Activated naive CD4-positive, alpha-beta T cell treated with anti-CD3 and anti-CD28 coated beads, Interleukin-2, amount 50 U/mL, for 24 hours (primary cell): ENCODE results near the gene LETMD1.
A peak's percentile ranks its signal among the peaks of the same experiment; 100 is the strongest.
"Not testable (repeated sequence)": the region's sequence is repeated elsewhere in the genome, so short reads cannot be mapped to it uniquely, and the experiment has no call there.

Source experiments
- H3K27ac Mint-ChIP-seq: one replicate; pipeline ENCODE4 v1.8.0; 2021; ENCODE audit warnings: mild to moderate bottlenecking, mixed read lengths
- H3K27me3 Mint-ChIP-seq: one replicate; pipeline ENCODE4 v1.8.0; 2021; ENCODE audit warnings: mixed read lengths
- H3K36me3 Mint-ChIP-seq: one replicate; pipeline ENCODE4 v1.8.0; 2021; ENCODE audit warnings: mixed read lengths
- H3K4me1 Mint-ChIP-seq: one replicate; pipeline ENCODE4 v1.8.0; 2021; ENCODE audit warnings: mixed read lengths
- H3K4me3 Mint-ChIP-seq: one replicate; pipeline ENCODE4 v1.8.0; 2021; ENCODE audit warnings: mild to moderate bottlenecking, mixed read lengths
- H3K9me3 Mint-ChIP-seq: one replicate; pipeline ENCODE4 v1.8.0; 2021; ENCODE audit warnings: mixed read lengths

The LETMD1 gene

GRCh38 chr12:51051787-51052186 lies 3.7 kb downstream of the LETMD1 start:
- Mint-ChIP-seq H3K27me3 (no peaks in the 10 kb centered on the region), H3K27ac (peak overlapping the region; percentile 67), H3K4me3 (no peak overlapping the region), H3K9me3 (no peaks in the 10 kb centered on the region), H3K36me3 (peaks cover 13% of the 10 kb centered on the region), H3K4me1 (peaks cover 33% of the 10 kb centered on the region)

DNA sequence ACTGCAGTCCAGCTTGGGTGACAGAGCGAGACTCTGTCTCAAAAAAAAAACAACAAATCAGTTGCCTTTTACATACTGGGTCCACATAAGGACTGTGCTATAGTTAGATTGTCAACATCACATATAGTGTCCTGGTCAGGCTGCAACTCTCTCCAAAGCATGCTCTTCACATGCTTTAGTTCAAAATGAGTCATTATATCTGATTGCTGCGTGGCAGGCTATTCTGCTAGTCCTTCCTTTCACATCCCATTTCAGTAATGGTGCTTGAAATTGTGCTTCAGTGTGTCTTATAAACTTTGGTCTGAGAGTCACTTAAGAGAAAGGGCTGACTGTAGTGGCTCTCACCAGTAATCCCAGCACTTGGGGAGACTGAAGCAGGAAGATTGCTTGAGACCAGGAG lies 6.9 kb downstream of the LETMD1 start:
- Mint-ChIP-seq H3K9me3 (no peaks in the 10 kb centered on the region), H3K4me3 (no peak overlapping the region), H3K36me3 (peaks cover 16% of the 10 kb centered on the region), H3K4me1 (peaks cover 6% of the 10 kb centered on the region), H3K27me3 (no peaks in the 10 kb centered on the region), H3K27ac (no peak overlapping the region)

DNA sequence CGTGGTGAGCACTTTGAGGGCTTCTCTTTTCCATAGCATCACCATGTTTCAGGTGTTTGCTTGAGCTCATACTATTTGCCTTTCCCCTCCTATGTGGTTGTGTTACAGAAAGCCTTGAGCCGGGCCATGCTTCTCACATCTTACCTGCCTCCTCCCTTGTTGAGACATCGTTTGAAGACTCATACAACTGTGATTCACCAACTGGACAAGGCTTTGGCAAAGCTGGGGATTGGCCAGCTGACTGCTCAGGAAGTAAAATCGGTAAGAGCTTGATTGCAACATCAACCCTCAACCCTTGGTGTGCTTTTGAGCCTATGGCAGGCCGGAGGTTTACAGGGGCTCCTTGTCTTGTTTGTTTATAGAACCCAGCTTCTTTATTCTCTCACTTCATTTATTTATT lies 8.1 kb downstream of the LETMD1 start:
- Mint-ChIP-seq H3K27ac (no peak overlapping the region), H3K4me1 (peaks cover 6% of the 10 kb centered on the region), H3K4me3 (no peak overlapping the region), H3K27me3 (no peaks in the 10 kb centered on the region), H3K9me3 (no peaks in the 10 kb centered on the region), H3K36me3 (peaks cover 16% of the 10 kb centered on the region)

DNA sequence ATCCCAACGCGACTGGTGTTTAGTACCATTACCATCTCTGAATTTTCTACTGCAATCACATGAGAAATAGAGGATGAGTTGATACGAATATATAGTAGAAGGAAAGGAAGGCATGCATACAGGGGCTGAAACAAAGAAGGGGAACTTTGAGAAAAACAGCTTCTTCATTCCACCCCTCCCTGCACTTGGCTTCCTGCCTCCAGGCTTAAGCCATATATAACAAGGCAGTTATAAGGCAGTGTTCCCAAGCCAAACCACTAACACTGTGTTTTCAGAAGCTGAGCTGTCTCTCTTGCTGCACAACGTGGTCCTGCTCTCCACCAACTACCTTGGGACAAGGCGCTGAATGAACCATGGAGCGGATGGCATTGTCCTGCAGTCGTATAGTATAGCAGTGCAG lies 11.0 kb downstream of the LETMD1 start:
- no peaks in the 10 kb centered on the region for H3K27me3 Mint-ChIP-seq
- H3K36me3 Mint-ChIP-seq: peaks cover 11% of the 10 kb centered on the region
- H3K4me1 Mint-ChIP-seq: no peaks in the 10 kb centered on the region
- no peak overlapping the region for H3K27ac Mint-ChIP-seq
- H3K9me3 Mint-ChIP-seq: no peaks in the 10 kb centered on the region
- H3K4me3 Mint-ChIP-seq: no peak overlapping the region

DNA sequence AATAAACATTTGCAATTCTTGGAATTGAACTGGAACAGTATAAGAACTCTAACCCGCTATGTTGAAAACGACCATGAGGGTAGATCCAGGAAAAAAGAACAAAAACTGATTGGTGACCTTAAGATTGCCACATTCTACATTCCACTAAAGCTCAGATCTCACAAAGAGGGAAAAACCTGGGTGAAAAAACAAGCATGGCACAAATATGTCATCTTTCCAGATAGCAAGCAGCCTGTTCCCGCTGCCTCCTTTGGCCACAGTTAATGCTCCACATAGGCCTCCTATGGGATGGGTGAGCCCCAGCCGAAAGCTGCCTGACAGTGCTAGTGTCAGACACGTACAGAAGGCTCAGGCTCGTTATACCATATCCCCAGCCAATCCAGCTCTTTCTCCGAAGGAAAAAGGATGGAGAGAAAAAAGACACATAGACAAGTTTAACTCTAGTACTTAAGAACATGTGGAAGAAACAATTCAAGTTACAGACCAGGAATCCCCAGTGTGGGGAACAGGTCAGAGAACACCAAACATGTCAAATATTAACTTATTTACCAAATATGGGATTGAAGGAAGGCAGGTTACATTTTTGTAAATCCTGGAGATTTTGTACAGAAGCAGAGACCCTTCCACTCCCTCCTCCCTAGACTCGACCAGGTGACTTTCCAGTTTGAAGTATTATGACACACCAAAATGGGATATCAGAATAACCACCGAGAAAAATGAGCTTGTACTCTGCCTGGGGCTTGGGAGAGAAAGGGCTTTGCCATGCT lies 14.7 kb downstream of the LETMD1 start:
- no peaks in the 10 kb centered on the region for H3K4me1 Mint-ChIP-seq
- H3K27ac Mint-ChIP-seq: peak overlapping the region; percentile 65
- no peak overlapping the region for H3K4me3 Mint-ChIP-seq
- H3K27me3 Mint-ChIP-seq: no peaks in the 10 kb centered on the region
- H3K36me3 Mint-ChIP-seq: peaks cover 4% of the 10 kb centered on the region
- no peaks in the 10 kb centered on the region for H3K9me3 Mint-ChIP-seq

GRCh38 chr12:51065530-51065929 lies 17.4 kb downstream of the LETMD1 start:
- Mint-ChIP-seq H3K9me3 (no peaks in the 10 kb centered on the region), H3K27me3 (no peaks in the 10 kb centered on the region), H3K4me3 (no peak overlapping the region), H3K36me3 (peaks cover 7% of the 10 kb centered on the region), H3K27ac (no peak overlapping the region), H3K4me1 (no peaks in the 10 kb centered on the region)

DNA sequence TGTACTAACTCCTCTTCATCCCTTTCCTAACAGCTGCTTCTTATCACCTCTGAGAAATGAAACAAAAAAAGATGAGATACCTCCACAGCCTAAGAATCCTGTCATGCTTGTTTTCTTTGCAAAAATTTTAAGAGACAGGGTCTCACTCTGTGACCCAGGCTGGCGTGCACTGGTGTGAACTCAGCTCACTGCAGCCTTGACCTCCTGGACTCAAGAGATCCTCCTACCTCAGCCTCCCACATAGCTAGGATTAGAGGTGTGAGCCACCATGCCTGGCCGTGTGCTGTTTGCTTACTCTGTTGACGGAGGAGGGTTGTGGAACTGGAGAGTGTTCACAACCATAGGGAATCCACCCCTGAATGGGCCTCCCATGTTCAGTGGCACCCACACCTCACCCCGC lies 19.1 kb downstream of the LETMD1 start:
- H3K27me3 Mint-ChIP-seq: no peaks in the 10 kb centered on the region
- no peaks in the 10 kb centered on the region for H3K4me1 Mint-ChIP-seq
- peaks cover 7% of the 10 kb centered on the region for H3K36me3 Mint-ChIP-seq
- no peak overlapping the region for H3K27ac Mint-ChIP-seq
- H3K4me3 Mint-ChIP-seq: no peak overlapping the region
- H3K9me3 Mint-ChIP-seq: no peaks in the 10 kb centered on the region

DNA sequence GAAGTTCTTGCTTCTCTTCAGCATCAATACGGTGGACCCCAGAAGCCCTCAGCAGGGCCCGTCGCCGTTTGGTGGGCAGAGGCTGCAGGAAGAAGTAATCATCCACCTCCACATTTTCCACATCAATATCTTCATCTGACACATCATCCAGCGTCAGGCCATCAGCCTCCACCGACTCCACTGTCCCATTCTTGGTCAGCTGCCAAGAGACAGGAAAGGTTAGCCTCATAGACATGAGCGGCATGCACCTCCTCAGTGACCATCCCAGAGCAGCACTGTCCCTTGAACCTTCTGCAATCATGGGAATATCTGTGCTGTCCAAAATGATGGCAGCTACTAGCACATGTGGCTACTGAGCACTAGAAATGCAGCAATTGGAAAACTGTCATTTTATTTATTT lies 19.6 kb downstream of the LETMD1 start:
- peaks cover 7% of the 10 kb centered on the region for H3K36me3 Mint-ChIP-seq
- H3K27ac Mint-ChIP-seq: no peak overlapping the region

GRCh38 chr12:51070004-51070403 lies 21.9 kb downstream of the LETMD1 start:
- Mint-ChIP-seq H3K4me3 (no peak overlapping the region), H3K4me1 (no peaks in the 10 kb centered on the region), H3K27me3 (no peaks in the 10 kb centered on the region), H3K36me3 (peaks cover 7% of the 10 kb centered on the region), H3K9me3 (no peaks in the 10 kb centered on the region), H3K27ac (no peak overlapping the region)

More for the DNA sequence above, 19.6 kb downstream of the LETMD1 start:
- H3K9me3 Mint-ChIP-seq: no peaks in the 10 kb centered on the region
- H3K27me3 Mint-ChIP-seq: no peaks in the 10 kb centered on the region
- H3K4me1 Mint-ChIP-seq: no peaks in the 10 kb centered on the region
- no peak overlapping the region for H3K4me3 Mint-ChIP-seq

GRCh38 chr12:51071663-51072062 lies 23.5 kb downstream of the LETMD1 start:
- H3K27ac Mint-ChIP-seq: no peak overlapping the region
- no peaks in the 10 kb centered on the region for H3K27me3 Mint-ChIP-seq
- peaks cover 7% of the 10 kb centered on the region for H3K36me3 Mint-ChIP-seq
- no peak overlapping the region for H3K4me3 Mint-ChIP-seq
- peaks cover 8% of the 10 kb centered on the region for H3K4me1 Mint-ChIP-seq
- no peaks in the 10 kb centered on the region for H3K9me3 Mint-ChIP-seq

DNA sequence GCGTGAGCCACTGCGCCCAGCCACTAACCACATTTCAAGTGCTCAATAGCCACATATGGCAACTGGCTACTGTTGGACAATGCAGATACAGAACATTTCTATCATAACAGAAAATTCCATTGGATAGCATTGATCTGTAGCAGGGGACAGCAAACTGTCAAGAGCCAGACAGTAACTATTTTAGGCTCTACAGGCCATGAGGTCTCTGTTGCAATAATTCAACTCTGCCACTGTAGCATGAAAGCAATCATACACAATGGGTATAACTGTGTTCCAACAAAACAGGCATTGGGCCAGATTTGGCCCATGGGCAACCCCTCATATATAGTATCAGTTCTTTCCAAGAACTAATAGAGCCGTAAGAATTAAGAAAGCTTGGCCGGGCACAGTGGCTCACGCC lies 27.3 kb downstream of the LETMD1 start:
- no peaks in the 10 kb centered on the region for H3K27me3 Mint-ChIP-seq
- no peaks in the 10 kb centered on the region for H3K9me3 Mint-ChIP-seq
- no peak overlapping the region for H3K4me3 Mint-ChIP-seq
- peaks cover 33% of the 10 kb centered on the region for H3K4me1 Mint-ChIP-seq
- no peak overlapping the region for H3K27ac Mint-ChIP-seq
- H3K36me3 Mint-ChIP-seq: no peaks in the 10 kb centered on the region

DNA sequence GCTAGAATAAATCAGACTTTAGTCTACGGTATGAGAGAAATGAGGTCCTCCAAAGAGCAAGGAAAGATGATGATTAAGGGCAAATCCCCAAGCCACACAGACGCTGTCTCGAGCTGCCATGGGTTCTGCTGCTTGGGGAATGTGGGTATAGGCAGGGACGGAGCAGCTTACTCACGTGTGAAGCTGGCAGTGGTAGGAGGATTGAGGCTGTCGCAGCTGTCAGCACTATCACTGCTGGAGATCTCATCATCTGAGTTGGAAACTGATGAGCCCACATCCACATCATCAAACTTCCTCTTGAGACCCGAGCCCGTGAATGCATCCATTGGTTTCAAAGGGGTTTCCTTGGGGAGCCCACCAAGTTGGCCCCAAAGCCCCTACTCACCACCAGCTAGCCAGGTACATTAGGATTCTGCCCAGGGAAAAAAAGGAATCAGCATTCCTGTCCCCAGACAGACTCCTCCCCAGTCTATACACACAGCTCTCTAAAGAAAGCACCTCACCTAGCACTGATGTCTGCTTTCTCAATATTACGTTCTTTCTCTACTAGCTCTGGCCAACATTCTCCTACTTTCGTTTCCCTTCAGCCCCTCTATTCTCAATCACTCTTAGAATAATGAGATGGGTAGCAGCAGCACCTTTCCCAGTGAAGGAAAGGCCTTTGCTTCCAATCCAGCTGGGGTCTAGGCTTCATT lies 28.3 kb downstream of the LETMD1 start:
- Mint-ChIP-seq H3K27me3 (no peaks in the 10 kb centered on the region), H3K4me3 (peak overlapping the region; percentile 6), H3K9me3 (no peaks in the 10 kb centered on the region), H3K4me1 (peaks cover 40% of the 10 kb centered on the region), H3K27ac (peak overlapping the region; percentile 84), H3K36me3 (no peaks in the 10 kb centered on the region)

DNA sequence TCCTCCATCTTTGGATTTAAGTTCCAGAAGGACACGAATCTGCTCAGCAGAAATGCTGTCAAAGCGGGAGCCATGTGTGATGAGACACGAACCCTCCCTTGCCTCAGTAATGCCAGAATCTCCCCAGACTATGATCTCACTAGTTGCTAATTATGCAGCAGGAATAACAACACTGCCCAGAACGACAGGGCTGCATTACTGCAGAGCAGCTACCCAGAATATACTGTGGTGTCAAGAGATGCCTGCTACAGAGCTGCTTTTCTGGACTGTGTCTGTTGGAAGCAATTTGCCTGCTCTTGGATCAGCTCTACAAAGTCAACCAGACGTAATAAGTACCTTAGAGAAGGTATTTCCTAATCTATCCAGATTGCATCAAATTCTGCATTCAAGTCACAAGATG lies 29.8 kb downstream of the LETMD1 start:
- H3K36me3 Mint-ChIP-seq: peaks cover 2% of the 10 kb centered on the region

GRCh38 chr12:51078346-51078745 lies 30.2 kb downstream of the LETMD1 start:
- Mint-ChIP-seq H3K4me1 (peaks cover 55% of the 10 kb centered on the region), H3K27ac (peak overlapping the region; percentile 26)
- not testable (repeated sequence) for H3K9me3 Mint-ChIP-seq, H3K27me3 Mint-ChIP-seq, H3K36me3 Mint-ChIP-seq, H3K4me3 Mint-ChIP-seq

More for the DNA sequence above, 29.8 kb downstream of the LETMD1 start:
- Mint-ChIP-seq H3K27me3 (no peaks in the 10 kb centered on the region), H3K4me3 (no peak overlapping the region), H3K9me3 (no peaks in the 10 kb centered on the region), H3K27ac (peak overlapping the region; percentile 26), H3K4me1 (peaks cover 55% of the 10 kb centered on the region)

DNA sequence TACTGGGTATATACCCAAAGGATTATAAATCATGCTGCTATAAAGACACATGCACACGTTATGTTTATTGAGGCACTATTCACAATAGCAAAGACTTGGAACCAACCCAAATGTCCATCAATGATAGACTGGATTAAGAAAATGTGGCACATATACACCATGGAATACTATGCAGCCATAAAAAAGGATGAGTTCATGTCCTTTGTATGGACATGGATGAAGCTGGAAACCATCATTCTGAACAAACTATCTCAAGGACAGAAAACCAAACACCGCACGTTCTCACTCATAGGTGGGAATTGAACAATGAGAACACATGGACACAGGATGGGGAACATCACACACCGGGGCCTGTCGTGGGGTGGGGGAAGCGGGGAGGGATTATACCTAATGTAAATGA lies 30.7 kb downstream of the LETMD1 start:
- H3K27ac Mint-ChIP-seq: peak overlapping the region; percentile 30
- peaks cover 59% of the 10 kb centered on the region for H3K4me1 Mint-ChIP-seq
- H3K27me3 Mint-ChIP-seq, H3K9me3 Mint-ChIP-seq, H3K36me3 Mint-ChIP-seq, H3K4me3 Mint-ChIP-seq: not testable (repeated sequence)

DNA sequence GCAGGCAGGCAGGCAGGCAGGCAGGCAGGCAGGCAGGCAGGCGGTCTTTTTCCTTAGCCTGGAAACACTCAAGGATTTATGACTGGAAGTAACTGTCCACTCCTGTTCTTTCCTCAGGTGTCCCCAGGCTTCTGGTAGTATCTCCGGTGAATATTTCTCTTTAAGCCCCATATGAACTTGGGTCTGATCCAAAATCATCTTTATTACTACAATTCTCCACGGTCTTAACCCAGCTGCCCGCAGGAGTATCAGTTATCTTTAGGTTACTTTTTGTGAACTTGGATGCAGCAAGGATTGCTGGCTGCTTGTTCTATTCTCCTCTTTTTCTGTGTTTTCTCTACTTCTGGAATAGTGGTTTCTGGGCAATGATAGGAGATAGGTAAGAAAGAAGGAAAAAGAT lies 32.0 kb downstream of the LETMD1 start:
- no peak overlapping the region for H3K27ac Mint-ChIP-seq
- H3K4me3 Mint-ChIP-seq: no peak overlapping the region
- H3K27me3 Mint-ChIP-seq: no peaks in the 10 kb centered on the region
- H3K4me1 Mint-ChIP-seq: peaks cover 63% of the 10 kb centered on the region
- peaks cover 2% of the 10 kb centered on the region for H3K36me3 Mint-ChIP-seq
- no peaks in the 10 kb centered on the region for H3K9me3 Mint-ChIP-seq
